GM18508 (cell line): ENCODE measurements around the gene DCAF6.

ENCODE experiments used
- ATAC-seq: cut with Tn5 transposase; IDR thresholded peaks from one replicate; pipeline ENCODE4 v1.9.1; 2021; ENCODE audit warnings: moderate number of reproducible peaks; ENCODE audit not compliant: insufficient read depth, unreplicated experiment

DCAF6 gene

GRCh38 chr1:167955915-167956314 lies 19.4 kb downstream of the DCAF6 start:
- no peak for ATAC-seq

GRCh38 chr1:167957710-167958109 lies 21.2 kb downstream of the DCAF6 start:
- no peak for ATAC-seq

GRCh38 chr1:167964646-167965045 lies 28.2 kb downstream of the DCAF6 start:
- no peak for ATAC-seq

GRCh38 chr1:167966050-167966449 lies 29.6 kb downstream of the DCAF6 start:
- no peak for ATAC-seq

GRCh38 chr1:167968569-167968968 lies 32.1 kb downstream of the DCAF6 start:
- no peak for ATAC-seq

GRCh38 chr1:167973832-167974231 lies 37.3 kb downstream of the DCAF6 start:
- ATAC-seq = no peak

- ATAC-seq = no peak
These were observed 38.2 kb downstream of the DCAF6 start for GRCh38 chr1:167974698-167975097.

GRCh38 chr1:167977245-167977644 lies 40.8 kb downstream of the DCAF6 start:
- ATAC-seq = no peak

GRCh38 chr1:167981933-167982332 lies 45.5 kb downstream of the DCAF6 start:
- ATAC-seq = no peak

- no peak for ATAC-seq
These were observed 47.4 kb downstream of the DCAF6 start for GRCh38 chr1:167983797-167984420.

- ATAC-seq = no peak
These were observed 48.5 kb downstream of the DCAF6 start for GRCh38 chr1:167984886-167985489.

- ATAC-seq = no peak
These were observed 50.7 kb downstream of the DCAF6 start for GRCh38 chr1:167987174-167987573.

- no peak for ATAC-seq
These were observed 55.1 kb downstream of the DCAF6 start for GRCh38 chr1:167991546-167991945.

GRCh38 chr1:167993720-167994119 lies 57.2 kb downstream of the DCAF6 start:
- ATAC-seq = no peak

- ATAC-seq = no peak
These were observed 58.1 kb downstream of the DCAF6 start for GRCh38 chr1:167994560-167994959.

- no peak for ATAC-seq
These were observed 58.6 kb downstream of the DCAF6 start for GRCh38 chr1:167995038-167995437.

- no peak for ATAC-seq
These were observed 59.8 kb downstream of the DCAF6 start for GRCh38 chr1:167996266-167996665.

GRCh38 chr1:167997037-167997575 lies 60.6 kb downstream of the DCAF6 start:
- no peak for ATAC-seq

GRCh38 chr1:167999877-168000276 lies 63.4 kb downstream of the DCAF6 start:
- ATAC-seq = no peak

- no peak for ATAC-seq
These were observed 64.2 kb downstream of the DCAF6 start for GRCh38 chr1:168000656-168001055.

- ATAC-seq = no peak
These were observed 64.7 kb downstream of the DCAF6 start for GRCh38 chr1:168001213-168001612.

- no peak for ATAC-seq
These were observed 68.0 kb downstream of the DCAF6 start for GRCh38 chr1:168004531-168004930.
